ENCODE data around the gene MAD1L1. TPM values are rescaled to one million over a fixed set of nuclear protein-coding genes. Genes with fewer than 3 reads are reported as not detected.
"Not testable (repeated sequence)": the region's sequence is repeated elsewhere in the genome, so short reads cannot be mapped to it uniquely, and the experiment has no call there.

Gene MAD1L1
- total RNA-seq, 1 donor from 2014 or later: 57.4 TPM

GRCh38 chr7:1823376-1824150 lies 409.2 kb downstream of the MAD1L1 start:
- no peaks in the 10 kb centered on the region for H3K27me3 ChIP-seq (ENCODE audit: control insufficient read depth, insufficient read depth, low read length)
- DNase-seq (ENCODE audit: low read depth) (no peak), FAIRE-seq (no peak)
- no peaks in the 10 kb centered on the region for H3K36me3 ChIP-seq (ENCODE audit: control insufficient read depth, insufficient read depth, low read length)
- no peak for TF ChIP-seq CTCF (IDR thresholded peaks at IDR 0.05; ENCODE audit: insufficient read depth, low read length, severe bottlenecking)
- no peak overlapping the region for H3K4me3 ChIP-seq (ENCODE audit: low read depth, low read length)

- TF ChIP-seq CTCF (IDR thresholded peaks at IDR 0.05; ENCODE audit: insufficient read depth, low read length, severe bottlenecking): no peak
- Histone ChIP-seq H3K36me3 (ENCODE audit: control insufficient read depth, insufficient read depth, low read length) (no peaks in the 10 kb centered on the region), H3K4me3 (ENCODE audit: low read depth, low read length) (no peak overlapping the region), H3K27me3 (ENCODE audit: control insufficient read depth, insufficient read depth, low read length) (no peaks in the 10 kb centered on the region)
- no peak for DNase-seq (ENCODE audit: low read depth)
- no peak for FAIRE-seq
Observed at GRCh38 chr7:1819259-1819841, 413.4 kb downstream of the MAD1L1 start.

- no peak for DNase-seq (ENCODE audit: low read depth)
- H3K27me3 ChIP-seq (ENCODE audit: control insufficient read depth, insufficient read depth, low read length): no peaks in the 10 kb centered on the region
- TF ChIP-seq CTCF (IDR thresholded peaks at IDR 0.05; ENCODE audit: insufficient read depth, low read length, severe bottlenecking): no peak
- H3K4me3 ChIP-seq (ENCODE audit: low read depth, low read length): no peak overlapping the region
- FAIRE-seq: no peak
- H3K36me3 ChIP-seq (ENCODE audit: control insufficient read depth, insufficient read depth, low read length): no peaks in the 10 kb centered on the region
Observed at GRCh38 chr7:1818575-1819258, 414.0 kb downstream of the MAD1L1 start.

GRCh38 chr7:1817061-1817712 lies 415.6 kb downstream of the MAD1L1 start:
- no peak overlapping the region for H3K4me3 ChIP-seq (ENCODE audit: low read depth, low read length)
- H3K27me3 ChIP-seq (ENCODE audit: control insufficient read depth, insufficient read depth, low read length): no peaks in the 10 kb centered on the region
- no peaks in the 10 kb centered on the region for H3K36me3 ChIP-seq (ENCODE audit: control insufficient read depth, insufficient read depth, low read length)
- no peak for DNase-seq (ENCODE audit: low read depth)
- no peak for FAIRE-seq
- no peak for TF ChIP-seq CTCF (IDR thresholded peaks at IDR 0.05; ENCODE audit: insufficient read depth, low read length, severe bottlenecking)

GRCh38 chr7:1816451-1816850 lies 416.3 kb downstream of the MAD1L1 start:
- H3K27me3 ChIP-seq (ENCODE audit: control insufficient read depth, insufficient read depth, low read length); DNase-seq (ENCODE audit: low read depth); H3K36me3 ChIP-seq (ENCODE audit: control insufficient read depth, insufficient read depth, low read length); H3K4me3 ChIP-seq (ENCODE audit: low read depth, low read length); FAIRE-seq: not testable (repeated sequence)

GRCh38 chr7:1815551-1816281 lies 417.0 kb downstream of the MAD1L1 start:
- FAIRE-seq; H3K4me3 ChIP-seq (ENCODE audit: low read depth, low read length); DNase-seq (ENCODE audit: low read depth); H3K36me3 ChIP-seq (ENCODE audit: control insufficient read depth, insufficient read depth, low read length); H3K27me3 ChIP-seq (ENCODE audit: control insufficient read depth, insufficient read depth, low read length): not testable (repeated sequence)

All from bronchial epithelial cell (primary cell).